OCI-LY1 (cell line): ENCODE measurements around the gene HACD2.

Source experiments
- EZH2 ChIP-seq: fragments of 200-600 bp; sonication (generic), shearing (Covaris generic); IDR thresholded peaks from 2 replicates; pipeline ENCODE4 v1.8.0; 2017; ENCODE audit warnings: borderline replicate concordance, mixed run types, mild to moderate bottlenecking, antibody characterized with exemption, low read length, moderate library complexity, mixed read lengths
- TF ChIP-seq, protein P1 (sequence below): fragments of 200-600 bp; sonication (generic), shearing (Covaris generic); IDR thresholded peaks from 2 replicates; pipeline ENCODE4 v1.5.1; 2017; ENCODE audit warnings: mild to moderate bottlenecking, antibody characterized with exemption, low read length, moderate library complexity, mixed read lengths

GRCh38 chr3:123608263-123608937 lies 23.5 kb upstream of the HACD2 start:
- TF ChIP-seq, protein P1, sequence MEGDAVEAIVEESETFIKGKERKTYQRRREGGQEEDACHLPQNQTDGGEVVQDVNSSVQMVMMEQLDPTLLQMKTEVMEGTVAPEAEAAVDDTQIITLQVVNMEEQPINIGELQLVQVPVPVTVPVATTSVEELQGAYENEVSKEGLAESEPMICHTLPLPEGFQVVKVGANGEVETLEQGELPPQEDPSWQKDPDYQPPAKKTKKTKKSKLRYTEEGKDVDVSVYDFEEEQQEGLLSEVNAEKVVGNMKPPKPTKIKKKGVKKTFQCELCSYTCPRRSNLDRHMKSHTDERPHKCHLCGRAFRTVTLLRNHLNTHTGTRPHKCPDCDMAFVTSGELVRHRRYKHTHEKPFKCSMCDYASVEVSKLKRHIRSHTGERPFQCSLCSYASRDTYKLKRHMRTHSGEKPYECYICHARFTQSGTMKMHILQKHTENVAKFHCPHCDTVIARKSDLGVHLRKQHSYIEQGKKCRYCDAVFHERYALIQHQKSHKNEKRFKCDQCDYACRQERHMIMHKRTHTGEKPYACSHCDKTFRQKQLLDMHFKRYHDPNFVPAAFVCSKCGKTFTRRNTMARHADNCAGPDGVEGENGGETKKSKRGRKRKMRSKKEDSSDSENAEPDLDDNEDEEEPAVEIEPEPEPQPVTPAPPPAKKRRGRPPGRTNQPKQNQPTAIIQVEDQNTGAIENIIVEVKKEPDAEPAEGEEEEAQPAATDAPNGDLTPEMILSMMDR, result no peak
- no peak for TF ChIP-seq EZH2
